Stimulated activated CD4-positive, alpha-beta T cell treated with anti-CD3 and anti-CD28 coated beads, Interleukin-15, amount 100 ng/mL, for 48 hours (primary cell): Measurements from ENCODE around the gene PHLDB2.
A peak's percentile ranks its signal among the peaks of the same experiment; 100 is the strongest.
"Not testable (repeated sequence)": the region's sequence is repeated elsewhere in the genome, so short reads cannot be mapped to it uniquely, and the experiment has no call there.

ENCODE experiments used
- DNase-seq, 2 donors: peaks; one replicate each; pipeline ENCODE4 v3.0.0-alpha.2; 2020; ENCODE audit warnings: low read depth in 2 of 2

The PHLDB2 gene

DNA sequence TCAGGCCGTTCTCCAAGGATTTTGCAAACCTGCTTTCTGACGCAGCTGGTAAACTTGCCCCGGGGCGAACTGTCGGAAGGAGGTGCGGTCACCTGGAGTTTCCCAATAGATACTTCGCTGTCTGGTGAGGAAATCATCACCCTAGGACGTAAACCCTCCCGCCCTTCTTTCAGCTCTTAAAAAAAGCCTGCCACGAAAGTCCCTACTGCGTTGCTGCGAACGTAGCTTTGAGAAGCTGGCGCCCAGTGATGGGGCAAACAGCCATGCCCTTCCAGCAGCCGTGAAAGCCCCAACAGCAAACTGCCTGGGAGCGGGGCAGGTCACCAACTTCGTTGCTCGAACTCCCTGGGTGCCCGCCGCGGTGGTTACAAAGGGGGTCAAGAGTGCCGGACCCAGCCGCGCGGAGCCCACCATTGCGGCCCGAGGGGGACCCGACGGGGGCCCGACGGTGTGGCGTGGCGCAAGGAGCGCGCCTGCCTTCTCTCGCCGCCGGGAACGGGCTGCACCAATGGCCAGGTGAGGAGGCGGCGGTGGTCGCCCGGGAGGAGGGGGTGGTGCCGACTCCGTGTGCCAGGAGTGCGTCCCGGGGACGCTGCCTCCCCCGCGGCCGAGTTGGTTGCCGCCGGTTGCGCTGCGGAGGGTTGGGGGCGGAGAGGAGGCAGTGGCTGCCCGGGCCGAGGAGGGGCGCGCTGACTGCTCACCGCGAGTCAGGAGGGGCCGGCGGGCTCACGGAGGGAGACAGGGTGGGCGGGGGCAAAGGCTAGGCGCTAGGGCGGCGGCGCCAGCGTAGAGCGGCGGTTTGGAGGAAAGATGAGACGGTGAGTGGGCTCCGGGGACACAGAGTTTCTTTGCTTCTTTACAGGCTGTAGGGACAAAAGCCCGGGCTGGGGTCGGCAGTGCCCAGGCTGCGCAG, at the start of gene PHLDB2:
TSS of gene PHLDB2 (plus strand) at position 205 of the 913 bp plus-strand sequence. CDS start 24,813 bp downstream, outside the sequence.
- DNase-seq = peak; percentile 16 to 43

- DNase-seq = no peak
Measured at GRCh38 chr3:111810909-111811308, 48.2 kb upstream of the PHLDB2 start.

DNA sequence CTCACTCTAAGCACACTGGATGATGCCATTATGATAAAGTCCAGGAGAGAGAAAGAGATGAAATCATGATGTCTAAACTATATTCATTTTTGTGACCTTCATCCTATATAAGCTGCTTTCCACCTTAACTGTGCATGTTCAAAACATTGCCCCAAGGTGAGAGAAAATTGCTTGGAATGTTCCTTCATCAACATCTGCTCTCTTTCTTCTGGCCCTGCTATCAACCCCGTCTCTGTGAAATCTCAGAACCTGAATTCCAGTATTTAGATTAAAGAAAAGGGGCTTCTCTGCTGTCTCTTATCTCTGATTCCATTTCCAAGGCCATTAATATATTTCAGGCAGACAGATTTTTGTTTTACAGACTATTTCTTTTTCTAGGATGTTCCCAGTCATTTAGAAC, 47.3 kb upstream of the PHLDB2 start:
- DNase-seq = no peak

DNA sequence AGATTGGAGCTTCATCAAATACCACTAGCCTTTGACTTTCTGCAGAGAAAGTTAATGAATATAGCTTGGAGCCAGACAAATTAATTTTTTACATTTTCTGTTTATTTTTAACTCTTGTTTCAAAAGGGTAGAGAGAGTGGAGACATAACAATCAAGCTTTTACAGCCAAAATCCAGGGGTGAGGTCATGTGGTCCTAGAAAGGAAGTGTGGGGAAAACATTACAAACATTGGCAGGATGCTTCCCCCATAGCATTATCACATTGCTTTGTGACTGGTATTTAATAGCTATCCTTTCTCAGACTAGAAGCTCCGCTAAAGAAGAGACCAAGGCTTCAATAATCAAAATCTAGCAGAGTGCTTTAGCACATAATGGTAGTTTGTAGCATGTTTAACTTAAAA, 46.4 kb upstream of the PHLDB2 start:
- DNase-seq = no peak

- no peak for DNase-seq
Measured at GRCh38 chr3:111813441-111813840, 45.6 kb upstream of the PHLDB2 start.

DNA sequence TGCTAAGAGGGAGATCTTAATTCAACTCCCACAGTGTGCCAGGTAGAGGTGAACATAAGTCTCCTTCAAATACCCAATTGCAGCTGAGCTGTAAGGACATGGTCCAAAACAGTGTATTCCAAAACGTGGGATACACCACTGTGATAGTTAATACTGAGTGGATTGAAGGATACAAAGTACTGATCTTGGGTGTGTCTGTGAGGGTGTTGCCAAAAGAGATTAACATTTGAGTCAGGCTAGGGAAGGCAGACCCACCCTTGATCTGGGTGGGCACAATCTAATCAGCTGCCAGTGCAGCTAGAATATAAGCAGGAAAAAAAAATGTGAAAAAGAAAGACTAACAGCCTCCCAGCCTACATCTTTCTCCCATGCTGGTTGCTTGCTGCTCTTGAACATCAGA, 45.1 kb upstream of the PHLDB2 start:
- DNase-seq = no peak

DNA sequence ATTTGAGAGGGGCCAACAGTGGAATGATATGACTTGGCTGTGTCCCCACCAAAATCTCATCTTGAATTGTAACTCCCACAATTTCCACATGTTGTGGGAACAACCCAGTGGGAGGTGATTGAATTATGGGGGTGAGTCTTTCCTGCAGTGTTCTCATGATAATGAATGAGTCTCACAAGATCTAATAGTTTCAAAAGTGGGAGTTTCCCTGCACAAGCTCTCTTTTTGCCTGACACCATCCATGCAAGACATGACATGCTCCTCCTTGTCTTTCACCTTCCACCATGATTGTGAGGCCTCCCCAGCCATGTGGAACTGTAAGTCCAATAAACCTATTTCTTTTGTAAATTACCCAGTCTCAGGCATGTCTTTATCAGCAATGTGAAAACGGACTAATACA, 42.3 kb upstream of the PHLDB2 start:
- DNase-seq = not testable (repeated sequence)

DNA sequence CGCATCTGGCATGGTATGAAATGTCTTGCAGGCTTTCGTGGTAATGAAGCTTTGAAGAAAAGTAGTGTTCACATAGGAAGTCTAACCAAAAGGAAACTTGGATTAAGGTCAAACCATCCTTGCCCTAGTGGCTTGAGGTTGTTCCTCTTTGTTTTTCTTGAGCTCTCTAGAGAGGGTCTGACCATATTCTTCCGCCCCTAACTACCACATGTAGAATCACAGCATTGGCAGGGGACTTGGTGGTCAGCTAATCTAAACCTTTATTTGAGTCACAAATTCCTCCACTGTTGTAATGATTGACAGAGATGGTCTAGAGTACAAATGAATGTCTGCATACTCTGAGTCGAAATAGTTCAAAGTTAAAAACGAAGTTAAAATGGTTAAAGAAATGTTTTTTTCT, 39.1 kb upstream of the PHLDB2 start:
- no peak for DNase-seq

- no peak for DNase-seq
Measured at GRCh38 chr3:111820651-111821050, 38.4 kb upstream of the PHLDB2 start.

GRCh38 chr3:111821891-111822290, 37.2 kb upstream of the PHLDB2 start:
- no peak for DNase-seq

GRCh38 chr3:111822804-111823203, 36.3 kb upstream of the PHLDB2 start:
- no peak for DNase-seq

DNA sequence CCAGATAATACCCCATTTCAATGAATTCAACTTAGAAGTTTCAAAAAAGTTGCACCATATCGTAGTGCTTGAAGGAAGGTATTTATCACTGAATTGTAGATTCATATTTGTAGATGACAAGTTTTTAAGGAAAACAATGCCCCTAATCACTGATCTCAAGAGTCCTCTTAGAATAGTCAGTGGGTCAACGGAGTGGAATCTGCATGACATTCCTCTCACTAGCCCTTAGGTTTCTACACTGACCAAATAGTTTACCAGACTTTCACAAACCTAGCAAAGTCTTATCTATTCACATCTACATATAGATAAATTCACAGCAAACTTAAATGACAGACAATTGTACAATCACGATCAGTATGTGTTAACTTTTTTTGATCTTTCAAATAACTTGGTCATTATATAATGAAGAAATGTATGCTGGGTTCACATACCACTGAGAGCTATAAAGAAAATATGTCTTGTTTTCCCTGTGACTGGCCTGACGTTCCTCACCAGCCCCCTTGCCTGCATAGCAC, 35.7 kb upstream of the PHLDB2 start:
- DNase-seq = no peak

GRCh38 chr3:111824351-111824750, 34.7 kb upstream of the PHLDB2 start:
- no peak for DNase-seq

DNA sequence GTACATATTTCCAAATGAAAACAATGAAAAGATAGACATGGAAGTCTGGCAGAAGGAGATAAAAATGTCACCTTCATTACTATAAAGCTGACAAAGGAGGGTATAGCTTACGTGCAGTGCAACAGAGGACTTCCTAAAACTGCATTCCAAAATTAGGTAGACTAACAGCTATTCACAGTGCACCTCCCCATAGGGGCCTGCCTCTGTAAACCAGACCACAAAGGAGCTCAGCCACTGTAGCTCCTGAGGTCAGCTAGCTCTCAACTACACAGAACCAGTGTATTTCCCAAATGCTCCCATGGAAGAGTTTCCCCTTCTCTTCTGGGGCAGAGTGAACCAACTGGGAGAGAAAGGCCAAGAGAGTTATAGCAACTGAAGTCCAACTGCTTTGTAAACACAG, 31.2 kb upstream of the PHLDB2 start:
- DNase-seq = no peak

DNA sequence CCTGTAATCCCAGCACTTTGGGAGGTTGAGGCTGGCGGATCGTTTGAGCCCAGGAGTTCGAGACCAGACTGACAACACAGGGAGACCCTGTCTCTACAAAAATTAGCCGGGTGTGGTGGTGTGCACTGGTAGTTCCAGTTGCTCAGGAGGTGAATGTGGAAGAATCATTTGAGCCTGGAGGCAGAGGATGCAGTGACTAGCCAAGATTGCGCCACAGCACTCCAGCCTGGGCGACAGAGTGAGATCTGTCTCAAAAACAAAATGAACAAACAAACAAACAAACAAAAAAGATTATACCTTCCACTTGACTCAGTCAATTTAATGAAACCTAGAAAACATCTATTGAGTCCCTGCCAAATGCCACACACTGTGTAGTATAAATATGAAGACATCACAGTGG, 30.5 kb upstream of the PHLDB2 start:
- DNase-seq = no peak

GRCh38 chr3:111829023-111829422, 30.0 kb upstream of the PHLDB2 start:
- DNase-seq = no peak

- DNase-seq = peak in 1 of 2 donors; percentile 8
Measured at GRCh38 chr3:111831840-111832239, 27.2 kb upstream of the PHLDB2 start.

DNA sequence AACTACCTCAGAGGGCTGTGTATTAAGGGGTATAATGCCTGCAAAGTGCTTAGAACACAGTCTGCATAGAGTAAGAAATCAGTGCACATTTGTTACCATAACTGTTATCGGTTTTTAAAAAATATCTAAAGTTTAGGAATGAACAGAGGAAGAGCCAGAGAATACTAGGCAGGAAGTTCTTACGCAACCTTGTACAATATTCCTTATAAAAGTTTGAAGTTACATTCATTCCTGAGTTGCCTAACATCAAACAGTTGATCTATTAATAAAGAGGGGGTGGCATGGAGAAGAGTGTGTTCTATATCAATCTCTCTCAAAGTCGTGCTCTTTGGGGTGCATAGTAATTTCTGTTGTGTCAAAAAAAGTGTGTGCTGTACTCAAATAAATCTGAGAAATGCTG, 22.0 kb upstream of the PHLDB2 start:
- no peak for DNase-seq

- DNase-seq = no peak
Measured at GRCh38 chr3:111838133-111838532, 20.9 kb upstream of the PHLDB2 start.

DNA sequence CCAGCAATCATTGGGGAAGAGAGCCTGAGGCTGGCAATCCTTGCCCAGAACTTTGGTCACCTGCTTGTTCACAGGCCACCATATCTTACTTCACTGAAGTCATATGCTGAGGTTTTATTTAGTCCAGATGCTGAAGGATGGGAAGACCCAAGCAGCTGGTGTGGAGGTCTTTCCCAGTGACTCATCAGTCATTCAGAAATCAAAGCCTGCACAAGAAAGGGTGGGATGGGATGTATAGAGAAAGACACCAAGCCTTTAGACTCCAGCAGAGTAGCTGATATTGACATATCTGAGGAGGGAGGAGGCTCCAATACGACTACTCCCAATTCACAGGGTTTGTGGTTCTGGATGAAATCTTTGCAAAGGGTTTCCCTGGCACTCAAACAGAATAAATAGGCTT, 13.0 kb upstream of the PHLDB2 start:
- no peak for DNase-seq

DNA sequence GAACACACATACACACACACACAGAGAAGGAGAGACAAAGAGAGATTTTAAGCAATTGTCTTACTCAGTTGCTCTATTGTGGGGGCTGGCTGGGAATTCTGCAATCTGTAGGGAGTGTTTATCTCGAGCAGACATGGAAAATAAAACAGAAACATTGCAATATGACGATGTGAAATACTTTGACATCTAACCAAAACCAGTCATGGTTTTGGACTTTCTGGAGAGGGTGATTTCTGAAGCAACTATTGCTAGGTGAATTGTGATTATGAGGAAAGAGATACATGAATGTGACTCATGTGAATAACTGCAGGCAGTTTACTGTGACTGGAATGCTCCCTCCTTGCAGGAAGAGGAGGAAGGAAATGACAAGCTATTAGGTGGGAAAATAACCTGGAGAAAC, 12.3 kb upstream of the PHLDB2 start:
- no peak for DNase-seq

DNA sequence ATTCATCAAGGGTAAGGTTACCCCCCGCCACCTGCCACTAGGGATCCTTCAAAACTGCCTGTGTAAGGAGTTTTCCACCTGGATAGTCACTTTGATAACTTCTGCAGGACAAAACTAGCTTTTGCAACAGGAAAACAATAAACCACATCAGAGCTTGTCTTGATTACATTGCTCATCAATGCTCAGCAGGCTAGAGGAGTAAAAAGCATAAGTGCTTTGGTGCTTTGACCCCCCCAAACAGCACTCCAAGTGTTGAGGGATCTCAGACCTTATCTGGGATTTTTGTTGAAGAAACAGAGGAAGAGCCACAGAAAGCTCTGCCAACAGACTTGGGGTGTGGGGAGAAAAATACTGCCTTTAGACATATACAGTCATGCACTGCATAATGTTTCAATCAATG, 10.8 kb upstream of the PHLDB2 start:
- no peak for DNase-seq

DNA sequence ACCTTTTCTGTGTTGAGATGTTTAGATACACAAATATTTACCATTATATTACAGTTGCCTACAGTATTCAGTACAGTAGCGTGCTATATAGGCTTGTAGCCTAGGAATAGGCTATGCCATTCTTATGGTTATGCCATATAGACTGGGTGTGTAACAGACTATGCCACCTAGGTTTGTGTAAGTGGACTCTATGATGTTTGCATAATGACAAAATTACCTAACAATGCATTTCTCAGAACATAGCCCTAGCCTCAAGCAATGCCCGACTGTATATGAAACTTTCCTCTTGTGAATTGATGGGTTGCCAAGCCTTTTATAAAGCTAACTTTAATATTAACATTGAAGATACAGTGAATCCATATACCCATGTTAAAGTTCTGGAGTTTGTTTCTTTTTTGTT, 10.3 kb upstream of the PHLDB2 start:
- no peak for DNase-seq

GRCh38 chr3:111850537-111850936, 8.5 kb upstream of the PHLDB2 start:
- no peak for DNase-seq
